ENCODE results near the gene SUZ12.
"Not testable (repeated sequence)": the region's sequence is repeated elsewhere in the genome, so short reads cannot be mapped to it uniquely, and the experiment has no call there.

Gene SUZ12

GRCh38 chr17:31951953-31952352 is 15.1 kb downstream of the SUZ12 start:
- DNase-seq (ENCODE audit: low spot score): not testable (repeated sequence)

- not testable (repeated sequence) for DNase-seq (ENCODE audit: low spot score)
These were observed 27.3 kb downstream of the SUZ12 start for GRCh38 chr17:31964131-31964530.

DNA sequence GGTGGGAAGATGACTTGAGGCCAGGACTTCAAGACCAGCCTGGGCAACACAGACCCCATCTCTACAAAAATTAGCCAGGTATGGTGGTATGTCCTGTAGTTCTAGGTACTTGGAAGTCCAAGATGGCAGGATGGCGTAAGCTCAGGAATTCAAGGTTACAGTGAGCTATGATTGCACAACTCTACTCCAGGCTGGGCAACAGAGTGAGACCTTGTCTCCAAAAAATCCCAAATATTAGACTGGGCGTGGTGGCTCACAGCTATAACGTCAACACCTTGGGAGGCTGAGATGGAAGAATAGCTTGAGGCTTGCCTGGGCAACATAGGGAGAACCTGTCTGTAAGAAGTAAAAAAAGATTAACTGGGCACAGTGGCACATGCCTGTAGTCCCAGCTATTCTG is 30.8 kb downstream of the SUZ12 start:
- DNase-seq (ENCODE audit: low spot score): no peak

DNA sequence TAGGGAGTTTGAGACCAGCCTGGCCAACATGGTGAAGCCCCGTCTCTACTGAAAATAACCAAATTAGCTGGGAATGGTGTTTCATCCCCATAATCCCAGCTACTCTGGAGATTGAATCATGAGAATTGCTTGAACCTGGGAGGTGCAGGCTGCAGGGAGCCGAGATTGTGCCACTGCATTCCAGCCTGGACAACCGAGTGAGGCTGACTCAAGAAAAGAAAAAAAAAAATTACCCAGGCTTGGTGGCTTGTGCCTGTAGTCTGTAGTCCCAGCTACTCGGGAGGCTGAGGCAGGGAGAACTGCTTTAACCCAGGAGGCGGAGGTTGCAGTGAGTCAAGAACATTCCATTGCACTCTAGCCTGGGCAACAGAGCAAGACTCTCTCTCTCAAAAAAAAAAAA is 33.6 kb downstream of the SUZ12 start:
- not testable (repeated sequence) for DNase-seq (ENCODE audit: low spot score)

GRCh38 chr17:31974269-31975071 is 37.7 kb downstream of the SUZ12 start:
- DNase-seq (ENCODE audit: low spot score): not testable (repeated sequence)

GRCh38 chr17:31975391-31975790 is 38.6 kb downstream of the SUZ12 start:
- DNase-seq (ENCODE audit: low spot score): peak; percentile 16

DNA sequence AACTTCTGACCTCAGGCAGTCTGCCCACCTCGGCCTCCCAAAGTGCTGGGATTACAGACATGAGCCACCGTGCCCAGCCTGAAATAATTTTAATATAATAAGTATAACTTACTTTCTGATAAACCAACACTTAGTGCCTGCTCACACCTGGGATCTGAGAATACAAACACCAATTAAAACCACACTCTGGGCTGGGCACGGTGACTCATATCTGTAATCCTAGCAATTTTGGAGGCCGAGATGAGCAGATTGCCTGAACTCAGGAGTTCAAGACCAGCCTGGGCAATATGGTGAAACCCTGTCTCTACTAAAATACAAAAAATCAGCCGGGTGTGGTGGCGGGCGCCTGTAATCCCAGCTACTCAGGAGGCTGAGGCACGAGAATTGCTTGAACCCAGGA is 55.0 kb downstream of the SUZ12 start:
- DNase-seq (ENCODE audit: low spot score): not testable (repeated sequence)

DNA sequence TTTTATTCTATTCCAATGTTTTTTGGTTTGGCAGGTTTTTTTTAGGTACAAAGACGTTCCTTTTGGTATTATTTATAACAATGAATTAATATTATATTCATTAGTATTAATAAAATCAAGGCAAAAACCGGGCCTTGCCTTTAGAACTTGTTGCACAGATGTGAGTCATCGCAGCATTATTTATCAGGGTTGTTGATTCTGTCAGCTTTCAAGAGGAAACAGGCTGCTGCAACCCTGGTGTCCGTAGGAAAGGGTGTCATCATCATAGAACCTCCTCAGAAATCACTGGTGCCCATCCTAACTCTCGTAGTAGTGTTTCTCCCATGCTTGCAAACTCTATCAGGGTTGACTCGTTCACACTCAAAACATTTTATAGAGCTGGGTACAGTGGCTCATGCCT is 60.2 kb downstream of the SUZ12 start:
- DNase-seq (ENCODE audit: low spot score): no peak

- DNase-seq (ENCODE audit: low spot score): peak; percentile 79
These were observed 70.2 kb downstream of the SUZ12 start, which contains the start of gene LRRC37B for GRCh38 chr17:32006957-32007462. LRRC37B (plus strand) TSS chr17:32007383; CDS start chr17:32021393, 14,010 bp downstream.

GRCh38 chr17:32007463-32008298 is 70.9 kb downstream of the SUZ12 start:
- peak; percentile 70 for DNase-seq (ENCODE audit: low spot score)

DNA sequence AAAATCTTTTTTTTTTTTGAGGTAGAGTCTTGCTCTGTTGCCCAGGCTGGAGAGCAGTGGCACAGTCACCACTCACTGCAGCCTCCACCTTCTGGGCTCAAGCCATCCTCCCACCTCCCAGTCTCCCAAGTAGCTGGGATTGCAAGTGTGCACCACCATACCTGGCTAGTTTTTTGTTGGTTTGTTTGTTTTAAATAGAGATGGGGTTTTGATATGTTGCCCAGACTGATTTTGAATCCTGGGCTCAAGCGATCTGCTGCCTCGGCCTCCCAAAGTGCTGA is 72.4 kb downstream of the SUZ12 start:
- no peak for DNase-seq (ENCODE audit: low spot score)

GRCh38 chr17:32010114-32010513 is 73.3 kb downstream of the SUZ12 start:
- no peak for DNase-seq (ENCODE audit: low spot score)

- DNase-seq (ENCODE audit: low spot score): no peak
These were observed 78.6 kb downstream of the SUZ12 start for GRCh38 chr17:32015245-32016013.

- DNase-seq (ENCODE audit: low spot score): no peak
These were observed 79.4 kb downstream of the SUZ12 start for GRCh38 chr17:32016231-32016630.

DNA sequence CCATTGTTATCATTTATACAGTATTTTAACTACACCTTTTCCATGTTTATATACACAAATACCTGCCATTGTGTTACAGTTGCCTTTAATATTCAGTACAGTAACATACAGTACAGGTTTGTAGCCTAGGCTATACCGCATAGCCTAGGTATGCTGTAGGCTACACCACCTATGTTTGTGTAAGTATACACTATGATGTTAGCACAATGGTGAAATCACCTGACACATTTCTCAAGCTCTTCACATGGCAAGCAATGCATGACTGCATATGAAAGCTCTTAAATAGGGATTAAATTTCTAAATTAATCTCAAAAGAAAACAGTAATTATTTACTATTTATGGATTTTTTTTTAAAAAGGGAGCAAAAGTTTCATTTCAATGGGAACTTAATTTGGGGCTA is 82.4 kb downstream of the SUZ12 start:
- no peak for DNase-seq (ENCODE audit: low spot score)

DNA sequence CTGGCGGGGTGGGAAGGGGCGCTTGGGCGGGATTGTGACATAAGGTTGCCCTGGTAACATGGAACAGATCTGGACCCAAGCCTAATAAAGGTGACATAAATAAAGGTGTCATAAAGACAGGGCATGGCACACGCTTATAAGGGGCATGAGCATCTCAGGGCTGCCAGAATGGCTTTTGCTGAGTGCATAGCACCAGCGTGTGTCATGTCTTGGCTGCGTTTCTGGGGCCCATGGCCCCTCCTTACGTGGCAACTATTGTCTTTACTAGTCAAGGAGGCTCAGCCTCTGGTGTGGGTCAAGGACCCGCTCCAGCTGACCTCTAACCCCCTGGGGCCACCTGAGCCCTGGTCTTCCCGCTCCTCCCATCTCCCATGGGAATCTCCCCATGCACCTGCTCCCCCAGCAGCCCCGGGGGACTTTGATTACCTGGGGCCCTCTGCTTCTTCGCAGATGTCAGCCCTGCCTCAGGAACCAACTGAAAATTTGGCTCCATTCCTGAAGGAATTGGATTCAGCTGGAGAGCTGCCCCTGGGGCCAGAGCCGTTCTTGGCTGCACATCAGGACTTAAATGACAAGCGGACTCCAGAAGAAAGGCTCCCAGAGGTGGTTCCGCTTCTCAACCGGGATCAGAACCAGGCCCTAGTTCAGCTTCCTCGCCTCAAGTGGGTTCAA is 84.3 kb downstream of the SUZ12 start:
- DNase-seq (ENCODE audit: low spot score): no peak

DNA sequence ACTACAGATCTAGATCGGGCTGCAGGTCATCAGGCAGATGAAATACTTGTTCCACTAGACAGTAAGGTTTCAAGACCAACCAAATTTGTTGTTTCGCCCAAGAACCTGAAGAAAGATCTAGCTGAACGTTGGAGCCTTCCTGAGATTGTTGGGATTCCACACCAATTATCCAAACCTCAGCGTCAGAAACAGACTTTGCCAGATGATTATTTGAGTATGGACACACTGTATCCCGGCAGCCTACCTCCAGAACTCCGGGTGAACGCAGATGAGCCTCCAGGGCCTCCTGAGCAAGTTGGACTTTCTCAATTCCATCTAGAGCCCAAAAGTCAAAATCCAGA is 84.8 kb downstream of the SUZ12 start:
- no peak for DNase-seq (ENCODE audit: low spot score)

DNA sequence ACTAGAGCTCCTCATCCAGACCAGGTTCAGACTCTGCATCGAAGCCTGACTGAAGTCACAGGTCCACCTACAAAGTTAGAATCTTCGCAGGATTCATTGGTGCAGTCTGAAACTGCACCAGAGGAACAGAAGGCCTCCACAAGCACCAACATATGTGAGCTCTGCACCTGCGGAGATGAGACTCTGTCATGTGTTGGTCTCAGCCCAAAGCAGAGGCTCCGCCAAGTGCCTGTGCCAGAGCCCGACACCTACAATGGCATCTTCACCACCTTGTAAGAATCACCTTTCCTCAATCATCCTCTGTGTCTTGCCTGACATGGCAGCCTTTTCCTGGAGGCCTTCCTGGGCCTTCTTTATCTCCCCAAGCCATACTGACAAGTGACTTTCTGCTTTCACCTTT is 85.7 kb downstream of the SUZ12 start:
- not testable (repeated sequence) for DNase-seq (ENCODE audit: low spot score)

- not testable (repeated sequence) for DNase-seq (ENCODE audit: low spot score)
These were observed 90.5 kb downstream of the SUZ12 start for GRCh38 chr17:32027271-32027670.

DNA sequence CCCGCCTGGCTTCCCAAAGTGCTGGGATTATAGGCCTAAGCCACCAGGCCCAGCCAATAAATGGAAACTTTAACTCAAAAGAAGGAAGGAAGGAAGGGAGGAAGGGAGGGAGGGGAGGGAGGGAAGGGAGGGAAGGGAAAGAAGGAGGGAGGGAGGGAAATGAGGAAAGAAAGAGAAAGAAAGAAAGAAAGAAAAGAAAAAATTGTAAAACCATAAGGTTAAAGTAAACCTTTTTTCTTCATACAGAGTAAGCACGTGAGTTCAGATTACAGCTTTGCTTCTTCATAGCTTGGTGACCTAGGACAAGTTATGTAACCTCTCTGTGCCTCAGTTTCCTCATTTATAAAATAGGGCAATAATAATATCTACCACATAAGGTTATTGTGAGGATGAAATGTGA is 96.4 kb downstream of the SUZ12 start:
- DNase-seq (ENCODE audit: low spot score): no peak

DNA sequence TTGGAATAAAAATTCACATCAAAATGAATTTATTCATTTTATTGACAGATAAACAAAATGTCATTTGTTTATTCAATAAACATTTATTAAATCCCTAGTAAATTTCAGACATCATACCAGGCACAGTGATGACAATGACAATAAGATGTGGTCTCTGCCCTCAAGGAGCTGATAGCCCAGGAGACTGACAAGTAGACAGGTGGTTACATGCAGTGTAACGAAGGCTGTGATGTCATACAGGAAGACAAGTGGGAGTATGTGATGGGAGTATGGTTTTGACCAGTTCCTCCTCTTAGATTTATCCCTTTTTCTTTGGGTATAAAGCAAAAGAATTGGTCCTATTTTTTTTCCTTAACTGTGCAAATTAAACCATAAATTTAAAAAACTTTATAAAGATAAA is 97.0 kb downstream of the SUZ12 start:
- not testable (repeated sequence) for DNase-seq (ENCODE audit: low spot score)

GRCh38 chr17:32040246-32040645 is 103.4 kb downstream of the SUZ12 start:
- DNase-seq (ENCODE audit: low spot score): not testable (repeated sequence)

Measured in RKO (cell line).